SKM-1 treated with dmso at 0.1 percent for 144 hours (cell line): Measurements from ENCODE around the gene PPY.
"Not testable (repeated sequence)": the region's sequence is repeated elsewhere in the genome, so short reads cannot be mapped to it uniquely, and the experiment has no call there.

Experiments
- DNase-seq: peaks from one replicate; lab custom pipeline; 2025; ENCODE audit not compliant: unreplicated experiment; lab: John Stamatoyannopoulos, UW

Gene PPY

GRCh38 chr17:43966276-43966675 lies 24.0 kb upstream of the PPY start:
- DNase-seq = no peak

- no peak for DNase-seq
Measured at GRCh38 chr17:43962479-43962878, 20.2 kb upstream of the PPY start.

- DNase-seq = no peak
Measured at GRCh38 chr17:43961954-43962353, 19.7 kb upstream of the PPY start.

GRCh38 chr17:43961292-43961691 lies 19.0 kb upstream of the PPY start:
- not testable (repeated sequence) for DNase-seq

GRCh38 chr17:43958748-43959352 lies 16.6 kb upstream of the PPY start:
- DNase-seq = no peak

- DNase-seq = no peak
Measured at GRCh38 chr17:43956222-43956621, 13.9 kb upstream of the PPY start.

GRCh38 chr17:43953746-43954145 lies 11.5 kb upstream of the PPY start, which contains the start of gene PYY:
PYY (minus strand) TSS chr17:43953940; CDS start chr17:43953483, 457 bp downstream.
- no peak for DNase-seq

- DNase-seq = no peak
Measured at GRCh38 chr17:43952724-43953666, 10.7 kb upstream of the PPY start.

- DNase-seq = no peak
Measured at GRCh38 chr17:43952351-43952723, 10.1 kb upstream of the PPY start.

GRCh38 chr17:43951750-43952149 lies 9.5 kb upstream of the PPY start:
- DNase-seq = no peak

- no peak for DNase-seq
Measured at GRCh38 chr17:43950554-43950953, 8.3 kb upstream of the PPY start.

- DNase-seq = no peak
Measured at GRCh38 chr17:43949781-43950180, 7.5 kb upstream of the PPY start.

GRCh38 chr17:43946781-43947180 lies 4.5 kb upstream of the PPY start:
- no peak for DNase-seq

GRCh38 chr17:43945074-43945829 lies 3.0 kb upstream of the PPY start:
- no peak for DNase-seq

GRCh38 chr17:43940630-43941029 lies 1.6 kb downstream of the PPY start:
- peak; percentile 24 for DNase-seq

GRCh38 chr17:43939886-43940285 lies 2.4 kb downstream of the PPY start:
- no peak for DNase-seq

GRCh38 chr17:43939452-43939851 lies 2.8 kb downstream of the PPY start:
- DNase-seq = not testable (repeated sequence)

GRCh38 chr17:43938838-43939182 lies 3.5 kb downstream of the PPY start:
- no peak for DNase-seq

- DNase-seq = no peak
Measured at GRCh38 chr17:43936434-43936833, 5.8 kb downstream of the PPY start.

- DNase-seq = no peak
Measured at GRCh38 chr17:43935926-43936261, 6.4 kb downstream of the PPY start.

GRCh38 chr17:43935204-43935925 lies 6.9 kb downstream of the PPY start:
- DNase-seq = no peak
